Stimulated activated CD4-positive, alpha-beta T cell treated with anti-CD3 and anti-CD28 coated beads, Interleukin-15, amount 100 ng/mL, for 24 hours (primary cell): ENCODE measurements around the gene HCLS1.
"Not testable (repeated sequence)": the region's sequence is repeated elsewhere in the genome, so short reads cannot be mapped to it uniquely, and the experiment has no call there.

ENCODE experiments used
- DNase-seq: peaks from one replicate; pipeline ENCODE4 v3.0.0-alpha.2; 2020

The HCLS1 gene

DNA sequence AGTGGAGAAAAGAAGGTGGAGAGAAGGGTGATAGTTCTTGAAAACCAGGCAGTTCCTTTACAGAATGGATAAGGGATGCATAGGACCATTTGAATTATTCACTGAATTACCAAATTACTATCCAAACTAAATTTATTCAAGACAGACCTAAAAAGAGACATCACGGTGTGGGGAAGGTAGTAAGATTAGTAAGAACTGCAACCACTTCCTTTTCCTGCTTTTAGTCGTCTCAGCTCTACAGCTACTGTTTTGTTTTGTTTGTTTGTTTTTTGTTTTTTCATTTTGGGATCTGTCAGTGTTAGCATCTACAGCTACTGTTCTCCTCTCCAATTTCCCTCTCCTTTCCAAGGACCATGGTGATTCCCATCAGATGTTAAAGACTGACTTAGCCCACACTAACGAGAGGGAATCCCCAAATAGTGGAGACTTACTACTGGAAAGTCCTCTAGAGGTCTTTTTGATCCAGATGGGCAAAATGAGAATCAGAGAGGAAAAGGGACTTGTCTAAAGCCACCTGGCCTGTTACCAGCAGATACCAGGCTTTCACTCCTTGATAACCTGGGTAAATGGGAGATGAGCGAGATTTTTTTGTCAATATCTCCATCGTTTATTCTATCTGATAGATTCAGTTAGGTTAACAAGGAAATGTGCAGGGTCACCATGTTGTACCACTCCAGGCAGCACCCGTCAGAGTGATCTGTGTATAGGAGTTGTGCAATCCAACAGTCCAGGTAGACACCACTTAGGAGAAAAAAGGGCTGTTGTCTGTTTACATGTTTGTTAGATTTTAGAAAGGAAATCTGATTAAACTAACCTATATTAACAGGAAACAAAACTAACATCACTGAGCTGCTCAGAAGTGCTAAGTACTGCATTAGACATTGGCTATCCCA lies 6.0 kb downstream of the HCLS1 start:
- no peak for DNase-seq

DNA sequence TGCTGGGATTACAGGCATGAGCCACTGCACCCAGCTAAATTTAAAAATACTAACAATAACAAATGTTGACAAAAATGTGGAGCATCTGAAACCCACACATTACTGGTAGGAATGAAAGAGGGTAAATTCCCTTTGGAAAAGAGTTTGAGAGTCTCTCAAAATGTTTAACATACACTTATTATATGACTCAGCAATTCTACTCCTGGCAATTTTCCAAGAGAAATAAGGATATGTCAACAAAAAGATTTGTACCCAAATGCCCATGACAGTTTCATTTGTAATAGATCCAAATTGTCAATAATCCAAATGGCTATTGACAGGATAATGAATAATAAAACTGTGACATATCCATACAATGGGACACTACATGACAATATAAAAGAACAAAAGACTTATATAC lies 9.0 kb downstream of the HCLS1 start:
- no peak for DNase-seq

DNA sequence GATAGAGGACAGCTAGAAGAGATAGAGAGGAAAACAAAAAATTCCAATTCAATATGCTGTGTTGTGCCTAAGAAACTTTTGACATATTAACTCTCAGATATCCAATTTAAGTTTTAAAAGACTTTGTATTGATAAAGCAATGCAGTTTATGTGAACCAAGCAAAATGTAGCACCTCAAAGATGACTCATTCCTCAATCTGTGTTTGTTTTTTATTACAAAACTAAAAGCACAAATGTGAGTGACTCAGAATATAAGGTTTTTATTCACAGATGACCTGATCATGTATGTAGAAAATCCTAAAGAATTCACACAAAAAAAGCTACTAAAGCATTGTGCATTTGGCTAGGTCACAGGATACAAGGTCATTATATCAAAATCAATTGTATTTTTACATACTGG lies 11.1 kb downstream of the HCLS1 start:
- no peak for DNase-seq

DNA sequence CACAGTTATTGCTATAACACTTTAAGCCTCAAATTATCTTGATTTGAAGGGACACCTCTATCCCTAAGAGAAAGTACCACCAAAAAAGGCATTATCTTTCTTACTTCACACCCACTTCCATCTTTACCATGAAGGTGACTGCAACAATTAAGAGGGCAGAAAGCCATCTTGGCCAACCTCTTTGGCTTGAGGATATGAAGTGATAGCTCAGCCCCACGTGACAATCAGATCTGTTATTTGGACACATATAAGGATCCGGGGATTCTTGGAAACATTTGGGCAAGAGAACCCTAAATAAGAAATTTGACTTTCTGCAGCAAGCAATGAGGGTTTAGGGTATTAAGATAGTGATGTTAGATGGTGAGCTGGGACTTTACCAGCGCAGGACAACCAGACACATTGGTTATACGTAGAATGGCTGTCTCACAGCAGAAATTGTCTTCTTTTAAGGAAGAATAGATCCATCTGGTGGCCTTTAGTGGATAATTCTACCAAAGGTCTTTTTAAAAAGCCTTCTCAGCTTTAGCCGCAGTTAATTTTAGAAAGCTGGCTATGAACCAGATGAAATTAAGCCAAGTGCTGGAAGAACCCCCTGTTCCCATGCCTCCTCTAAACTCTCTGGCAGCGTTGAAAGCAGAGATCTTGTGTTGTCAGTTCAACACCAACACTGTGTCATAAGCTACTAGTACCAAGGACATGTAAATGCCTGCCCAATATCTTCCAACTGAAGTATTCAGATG lies 12.3 kb downstream of the HCLS1 start:
- no peak for DNase-seq

- no peak for DNase-seq
These were observed 15.6 kb downstream of the HCLS1 start for GRCh38 chr3:121645054-121645453.

GRCh38 chr3:121642601-121643314 lies 17.9 kb downstream of the HCLS1 start:
- no peak for DNase-seq

DNA sequence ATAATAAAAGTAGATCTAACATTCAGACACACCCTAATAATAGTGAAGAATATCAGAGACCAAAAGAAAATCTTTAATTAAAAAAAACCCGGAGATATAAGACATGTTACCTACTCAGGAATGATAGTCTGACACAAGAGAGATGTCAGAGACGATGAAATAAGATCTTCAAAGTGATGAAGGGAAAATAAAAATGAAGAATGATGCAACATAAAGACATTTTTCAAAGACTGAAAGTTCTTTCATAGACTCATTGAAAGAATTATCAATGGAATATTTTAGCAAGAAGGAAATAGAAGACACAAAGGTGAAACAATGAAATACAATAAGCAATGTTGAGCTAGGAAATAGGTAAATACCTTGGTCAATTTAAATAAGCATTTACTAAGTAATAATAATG lies 19.6 kb downstream of the HCLS1 start:
- DNase-seq = no peak

- no peak for DNase-seq
These were observed 22.8 kb downstream of the HCLS1 start for GRCh38 chr3:121637922-121638321.

DNA sequence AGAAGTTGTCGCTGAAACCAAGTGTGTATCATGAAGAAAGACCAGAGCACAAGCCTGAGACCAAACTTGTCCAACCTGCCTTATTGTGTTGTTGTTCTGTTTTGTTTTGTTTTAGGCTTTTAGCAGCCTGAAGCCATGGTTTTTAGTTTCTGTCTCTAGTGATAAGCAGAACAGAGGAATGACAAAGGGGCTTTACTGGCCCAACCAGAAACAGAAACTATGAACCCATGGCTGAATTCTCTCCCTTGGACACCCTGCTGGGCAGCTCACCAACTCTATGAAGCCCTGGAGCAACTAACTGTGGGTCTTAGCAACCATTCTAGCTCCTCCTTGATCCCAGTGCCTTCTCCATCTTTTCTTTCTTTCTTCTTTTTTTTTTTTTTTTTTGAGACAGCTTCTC lies 30.3 kb downstream of the HCLS1 start:
- no peak for DNase-seq

DNA sequence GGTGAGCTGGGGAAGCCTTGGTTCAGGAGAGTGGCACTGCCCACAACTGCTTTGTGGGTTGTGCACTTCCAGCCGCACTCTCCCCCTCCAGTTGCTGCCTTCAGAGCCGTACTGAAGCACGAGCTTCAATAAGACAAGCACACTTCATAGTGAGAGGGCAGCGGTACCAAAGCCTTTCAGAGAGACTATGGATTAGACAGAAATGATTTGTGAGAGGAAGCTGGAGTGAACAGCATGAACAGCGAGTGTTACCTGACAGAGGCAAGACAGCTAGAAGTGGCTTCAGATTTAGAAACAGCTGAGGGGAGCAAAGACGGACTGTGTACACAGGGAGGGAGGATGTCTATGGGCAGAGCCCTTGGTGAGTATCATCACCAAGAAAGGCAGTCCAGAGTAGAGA lies 31.1 kb downstream of the HCLS1 start:
- DNase-seq = no peak

DNA sequence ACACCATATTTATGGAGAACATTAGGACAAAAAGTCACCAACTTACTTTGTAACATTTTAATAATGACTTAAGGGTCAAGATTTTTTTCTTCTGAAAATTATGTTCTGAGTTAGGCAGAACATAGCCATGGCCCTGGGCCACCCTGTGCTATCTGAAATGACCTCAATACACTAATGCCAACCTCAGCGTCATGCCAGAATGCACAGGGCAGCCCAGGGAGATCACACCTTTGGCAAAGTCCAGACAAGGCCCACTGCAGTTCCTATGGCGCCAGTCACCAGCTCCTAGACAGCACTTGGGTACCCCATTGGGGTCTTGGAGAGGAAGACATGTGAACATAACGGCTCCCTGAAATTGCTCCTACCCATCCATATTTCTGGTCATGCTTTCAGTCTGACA lies 33.1 kb downstream of the HCLS1 start:
- no peak for DNase-seq

DNA sequence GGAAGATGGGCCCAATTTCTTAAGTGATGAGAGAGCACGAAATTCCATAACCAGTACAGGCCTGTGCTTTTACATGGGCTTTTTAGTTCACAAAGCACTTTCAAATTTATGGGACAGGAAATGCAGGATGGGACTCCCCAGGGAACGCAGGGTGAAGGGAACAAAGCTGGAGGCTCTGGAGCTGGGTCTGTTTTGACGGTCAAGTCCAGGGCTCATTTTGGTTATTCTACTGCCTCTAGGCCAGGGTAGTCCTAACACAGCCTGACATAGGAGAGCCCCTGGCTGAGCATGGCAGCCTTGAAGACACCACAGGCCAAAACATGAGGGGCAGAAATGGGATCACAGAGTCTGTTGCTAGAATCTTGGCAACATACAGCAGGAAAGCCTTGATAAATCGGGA lies 33.5 kb downstream of the HCLS1 start:
- DNase-seq = no peak

- DNase-seq = no peak
These were observed 34.2 kb downstream of the HCLS1 start for GRCh38 chr3:121626495-121626894.

- no peak for DNase-seq
These were observed 36.4 kb downstream of the HCLS1 start for GRCh38 chr3:121624147-121624899.

GRCh38 chr3:121621491-121621890 lies 39.2 kb downstream of the HCLS1 start:
- DNase-seq = no peak

DNA sequence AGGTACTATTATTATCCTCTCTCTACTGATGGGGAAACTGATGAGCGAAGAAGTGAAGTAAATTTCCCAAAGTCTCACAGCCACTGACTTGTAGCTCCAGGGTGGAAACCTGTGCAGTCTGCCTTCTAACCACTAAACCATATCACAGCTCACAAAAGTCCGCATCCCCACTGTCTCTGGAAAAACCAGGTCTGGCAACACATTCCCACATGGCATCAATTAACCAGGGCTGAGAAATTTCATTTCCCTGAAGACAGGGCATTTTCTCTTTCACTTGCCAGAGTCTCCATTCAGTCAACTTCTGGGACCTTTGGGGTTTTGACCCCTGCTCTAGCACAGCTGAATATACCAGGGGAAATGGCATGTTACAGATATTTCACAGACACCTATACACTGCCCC lies 41.0 kb downstream of the HCLS1 start:
- DNase-seq = no peak

DNA sequence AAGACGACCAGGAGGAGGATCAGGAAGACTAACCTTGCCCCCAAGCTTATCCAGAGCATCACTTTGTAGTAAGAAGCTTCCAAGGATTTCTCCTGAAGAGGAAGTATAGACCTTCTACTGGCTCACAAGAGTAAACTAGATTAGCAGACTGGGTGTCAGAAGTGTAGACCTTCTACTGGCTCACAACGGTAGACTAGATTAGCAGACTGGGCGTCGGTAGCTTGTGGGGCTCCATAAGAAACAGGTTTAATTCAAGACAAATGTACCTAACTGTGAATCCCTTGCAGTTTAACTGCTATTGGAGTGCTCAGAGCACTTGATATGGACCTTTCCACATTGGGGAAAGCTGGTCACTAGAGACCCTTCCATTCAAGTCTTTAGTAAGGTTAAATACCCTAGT lies 54.6 kb downstream of the HCLS1 start:
- DNase-seq = no peak

DNA sequence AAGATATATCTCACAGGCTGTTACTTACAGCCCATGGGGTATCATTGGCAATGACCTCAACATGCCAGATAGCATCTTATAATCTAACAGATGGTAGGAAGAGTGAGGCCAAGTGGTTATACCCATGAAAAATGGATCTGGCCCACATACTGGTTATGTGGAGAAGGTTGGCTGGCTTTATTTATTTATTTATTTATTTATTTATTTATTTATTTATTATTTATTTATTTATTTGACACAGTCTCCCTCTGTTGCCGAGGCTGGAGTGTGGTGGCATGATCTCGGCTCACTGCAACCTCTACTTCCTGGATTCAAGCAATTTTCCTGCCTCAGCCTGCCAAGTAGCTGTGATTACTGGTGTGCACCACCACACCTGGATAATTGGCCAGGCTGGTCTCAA lies 55.9 kb downstream of the HCLS1 start:
- no peak for DNase-seq

DNA sequence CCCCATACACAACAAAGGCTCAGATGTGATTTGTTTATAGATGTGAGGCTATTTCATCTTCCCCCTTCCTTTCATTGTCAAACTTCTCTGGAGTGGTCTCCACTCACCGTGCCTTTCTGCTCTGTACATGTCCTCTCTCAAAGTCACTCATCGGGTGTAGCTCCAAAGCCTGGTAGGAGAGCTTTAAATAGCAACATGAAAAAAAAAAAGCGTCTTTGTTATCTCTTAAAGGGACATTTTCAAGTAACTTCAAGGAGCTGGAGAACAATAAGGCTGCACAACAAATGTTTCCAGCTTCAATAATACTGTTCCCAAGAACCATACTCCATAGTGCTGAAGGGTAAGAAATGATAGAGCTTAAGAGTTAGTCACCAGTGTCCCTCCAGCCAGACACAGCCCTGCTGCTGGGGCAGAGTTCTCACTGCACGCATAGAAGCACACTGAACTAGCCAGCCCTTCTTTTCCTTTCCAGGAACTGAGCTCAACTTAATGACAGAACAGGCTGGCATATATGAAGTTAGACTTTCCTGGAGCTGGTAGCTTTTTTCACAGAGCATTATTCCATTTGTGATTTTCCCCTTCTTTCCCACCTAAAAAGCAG lies 59.4 kb downstream of the HCLS1 start:
- DNase-seq = no peak

GRCh38 chr3:121599900-121600299 lies 60.8 kb downstream of the HCLS1 start:
- not testable (repeated sequence) for DNase-seq

GRCh38 chr3:121598564-121598963 lies 62.1 kb downstream of the HCLS1 start:
- DNase-seq = no peak

- no peak for DNase-seq
These were observed 64.8 kb downstream of the HCLS1 start for GRCh38 chr3:121595765-121596406.
